Fibroblast of lung (primary cell): ENCODE measurements around the gene KCTD13. TPM values are rescaled to one million over a fixed set of nuclear protein-coding genes. Genes with fewer than 3 reads are reported as not detected.

Experiments used
- DNase-seq, 2 donors: peaks; one replicate each; pipeline versions ENCODE4 v3.0.0 to v3.0.0-alpha.2; 2010; ENCODE audit warnings: low read depth in 2 of 2
- H2AFZ ChIP-seq: 2 replicates; pipeline ENCODE4 v1.5.1; 2012; ENCODE audit warnings: low read length, control low read depth, inconsistent platforms
- H3K27ac ChIP-seq: 2 replicates; pipeline ENCODE4 v1.5.1; 2011; ENCODE audit warnings: low read length, control low read depth; ENCODE audit not compliant: insufficient read depth
- H3K27me3 ChIP-seq: 2 replicates; pipeline ENCODE4 v1.5.1; 2011; ENCODE audit warnings: mild to moderate bottlenecking, low read length; ENCODE audit not compliant: control insufficient read depth, insufficient read depth
- H3K36me3 ChIP-seq: 2 replicates; pipeline ENCODE4 v1.5.1; 2011; ENCODE audit warnings: low read length; ENCODE audit not compliant: control insufficient read depth, insufficient read depth
- H3K4me1 ChIP-seq: 2 replicates; pipeline ENCODE4 v1.5.1; 2011; ENCODE audit warnings: low read length; ENCODE audit not compliant: control insufficient read depth, insufficient read depth; ENCODE audit errors: extremely low read depth
- H3K4me2 ChIP-seq: 2 replicates; pipeline ENCODE4 v1.5.1; 2011; ENCODE audit warnings: low read length, control low read depth; ENCODE audit not compliant: insufficient read depth; ENCODE audit errors: extremely low read depth
- H3K4me3 ChIP-seq, 4 experiments: fragments of 200-600 bp in 1 of 4; sonication (generic) in 1 of 4; replicated peaks in 1 of 4; 2 replicates each; pipeline ENCODE4 v1.5.1; 2011 to 2016; ENCODE audit warnings: low read length in 4 of 4, low read depth in 3 of 4, mild to moderate bottlenecking in 3 of 4, control low read depth in 2 of 4, inconsistent platforms in 1 of 4, mixed read lengths in 1 of 4; ENCODE audit not compliant: insufficient read depth in 1 of 4; ENCODE audit errors: control extremely low read depth in 1 of 4
- H3K79me2 ChIP-seq: 2 replicates; pipeline ENCODE4 v1.5.1; 2012; ENCODE audit warnings: mild to moderate bottlenecking, low read length, inconsistent platforms; ENCODE audit not compliant: control insufficient read depth, insufficient read depth
- H3K9ac ChIP-seq: 2 replicates; pipeline ENCODE4 v1.5.1; 2011; ENCODE audit warnings: mild to moderate bottlenecking, low read length, control low read depth; ENCODE audit not compliant: insufficient read depth
- H3K9me3 ChIP-seq: 2 replicates; pipeline ENCODE4 v1.5.1; 2012; ENCODE audit warnings: low read depth, low read length; ENCODE audit not compliant: control insufficient read depth, insufficient read depth
- H4K20me1 ChIP-seq: 2 replicates; pipeline ENCODE4 v1.5.1; 2011; ENCODE audit warnings: low read length; ENCODE audit not compliant: control insufficient read depth, insufficient read depth; ENCODE audit errors: extremely low read depth
- CTCF ChIP-seq, 2 donors: IDR thresholded peaks in 1 of 2; conservative IDR thresholded peaks in 1 of 2; 1 replicate in 1 of 2; 2 replicates in 1 of 2; pipeline ENCODE4 v1.5.1; 2011 to 2012; ENCODE audit warnings: low read length in 2 of 2, control low read depth in 1 of 2, inconsistent platforms in 1 of 2, low read depth in 1 of 2, mild to moderate bottlenecking in 1 of 2
- EZH2 ChIP-seq: IDR thresholded peaks from 2 replicates; pipeline ENCODE4 v1.5.1; 2012; ENCODE audit warnings: low read length, control low read depth, mild to moderate bottlenecking; ENCODE audit errors: missing control alignments
- polyA plus RNA-seq, 2 donors: library from polyadenylated mRNA; depleted of rRNA in 1 of 2; stranded (reverse) in 1 of 2; unstranded in 1 of 2; fragments of >200 nt; gene quantifications; 2 replicates each; pipeline ENCODE4 v1.2.1, GENCODE V29; 2011 to 2012; ENCODE audit warnings: missing spikeins in 1 of 2
- total RNA-seq: library from RNA; depleted of rRNA; stranded (reverse); fragments of >200 nt; gene quantifications from 2 replicates; pipeline ENCODE4 v1.2.1, GENCODE V29; 2014

Gene KCTD13
- total and polyA plus RNA-seq, 2 donors (not counting 1 experiment from before 2014, with no cell fraction given) = 5.9 to 6.3 TPM

GRCh38 chr16:29898135-29898803 lies 27.8 kb downstream of the KCTD13 start:
- peaks cover 10% of the 10 kb centered on the region for H3K27me3 ChIP-seq
- no peak for DNase-seq
- no peak overlapping the region for H3K4me2 ChIP-seq
- peak overlapping the region in 2 of 4 experiments; percentile 10 to 73 for H3K4me3 ChIP-seq
- H3K9ac ChIP-seq = no peak overlapping the region
- peaks cover 2% of the 10 kb centered on the region for H4K20me1 ChIP-seq
- H3K36me3 ChIP-seq = no peaks in the 10 kb centered on the region
- no peak for TF ChIP-seq CTCF (conservative IDR thresholded peaks at IDR 0.05 in 1 of 2, IDR thresholded peaks at IDR 0.05 in 1 of 2; ENCODE audit: low read depth in 1 of 2, low read length in 2 of 2)
- TF ChIP-seq EZH2 = no peak
- H3K9me3 ChIP-seq = no peaks in the 10 kb centered on the region
- no peak overlapping the region for H2AFZ ChIP-seq
- no peak overlapping the region for H3K27ac ChIP-seq
- no peaks in the 10 kb centered on the region for H3K4me1 ChIP-seq
- H3K79me2 ChIP-seq = no peaks in the 10 kb centered on the region

- H3K9me3 ChIP-seq = no peaks in the 10 kb centered on the region
- no peaks in the 10 kb centered on the region for H3K4me1 ChIP-seq
- no peak overlapping the region for H3K4me2 ChIP-seq
- no peak for TF ChIP-seq CTCF (conservative IDR thresholded peaks at IDR 0.05 in 1 of 2, IDR thresholded peaks at IDR 0.05 in 1 of 2; ENCODE audit: low read depth in 1 of 2, low read length in 2 of 2)
- no peak for TF ChIP-seq EZH2
- H3K79me2 ChIP-seq = no peaks in the 10 kb centered on the region
- H3K9ac ChIP-seq = no peak overlapping the region
- no peak overlapping the region for H2AFZ ChIP-seq
- H3K36me3 ChIP-seq = no peaks in the 10 kb centered on the region
- peaks cover 2% of the 10 kb centered on the region for H4K20me1 ChIP-seq
- H3K27ac ChIP-seq = no peak overlapping the region
- no peak overlapping the region for H3K4me3 ChIP-seq
- no peak for DNase-seq
- peaks cover 10% of the 10 kb centered on the region for H3K27me3 ChIP-seq
Observed at GRCh38 chr16:29897333-29897732, 28.7 kb downstream of the KCTD13 start.

GRCh38 chr16:29896841-29897240 lies 29.2 kb downstream of the KCTD13 start:
- TF ChIP-seq EZH2 (no peak), CTCF (conservative IDR thresholded peaks at IDR 0.05 in 1 of 2, IDR thresholded peaks at IDR 0.05 in 1 of 2; ENCODE audit: low read depth in 1 of 2, low read length in 2 of 2) (no peak)
- no peaks in the 10 kb centered on the region for H3K4me1 ChIP-seq
- H3K4me3 ChIP-seq = no peak overlapping the region
- no peak overlapping the region for H3K9ac ChIP-seq
- H3K36me3 ChIP-seq = no peaks in the 10 kb centered on the region
- no peak overlapping the region for H2AFZ ChIP-seq
- no peaks in the 10 kb centered on the region for H3K9me3 ChIP-seq
- no peak overlapping the region for H3K27ac ChIP-seq
- H4K20me1 ChIP-seq = peaks cover 2% of the 10 kb centered on the region
- peaks cover 10% of the 10 kb centered on the region for H3K27me3 ChIP-seq
- no peak for DNase-seq
- no peaks in the 10 kb centered on the region for H3K79me2 ChIP-seq
- H3K4me2 ChIP-seq = no peak overlapping the region
